ENCODE results near the gene SYNE1. TPM values are rescaled to one million over a fixed set of nuclear protein-coding genes. Genes with fewer than 3 reads are reported as not detected.
A peak's percentile ranks its signal among the peaks of the same experiment; 100 is the strongest.

The SYNE1 gene
- total RNA-seq, 1 experiment from 2014 or later: 3.0 TPM

GRCh38 chr6:152241013-152241766, 396.0 kb downstream of the SYNE1 start:
- H3K79me2 ChIP-seq (ENCODE audit: insufficient read depth, low read length): no peaks in the 10 kb centered on the region
- no peaks in the 10 kb centered on the region; the same call in 1 of the 2 replicates for H3K4me1 ChIP-seq (ENCODE audit: insufficient read depth, low read length)
- H3K4me3 Mint-ChIP-seq: no peak overlapping the region
- no peaks in the 10 kb centered on the region for H3K9me3 ChIP-seq (ENCODE audit: control insufficient read depth, low read depth, low read length)
- peaks cover 2 to 5% of the 10 kb centered on the region in 2 experiments; a peak in 2 of 4 replicates for H3K4me1 Mint-ChIP-seq
- H2BK15ac ChIP-seq (ENCODE audit: low read depth, low read length): no peak overlapping the region
- no CpG with 5 or more reads among the region's 7 CpGs for WGBS (ENCODE audit: extremely low coverage, insufficient read length, low lambda C conversion rate)
- no peaks in the 10 kb centered on the region; the same call in 1 of the 2 replicates for H3K27me3 Mint-ChIP-seq (ENCODE audit: low read depth)
- no peak overlapping the region for H2BK120ac ChIP-seq (ENCODE audit: low read depth, low read length, poor library complexity, severe bottlenecking)
- no peak overlapping the region for H4K5ac ChIP-seq (ENCODE audit: insufficient read length, low read depth, low read length)
- H3K18ac ChIP-seq (ENCODE audit: insufficient read length, low read depth, low read length): no peak overlapping the region
- H3K4me2 ChIP-seq (ENCODE audit: insufficient read depth, insufficient read length, low read length): no peak overlapping the region
- no peaks in the 10 kb centered on the region for H3K9me3 Mint-ChIP-seq
- H3T11ph ChIP-seq (ENCODE audit: low read length): no peak overlapping the region
- no peak overlapping the region for H3K14ac ChIP-seq (ENCODE audit: insufficient read depth, low read length)
- H2BK20ac ChIP-seq (ENCODE audit: low read depth, low read length, poor library complexity, severe bottlenecking): no peak overlapping the region
- no peak overlapping the region for H3K9ac ChIP-seq (ENCODE audit: extremely low read depth, insufficient read length, low read length)
- no peak overlapping the region for H3K56ac ChIP-seq (ENCODE audit: insufficient read length, low read depth, low read length)
- peak overlapping the region in 1 of 3 experiments; percentile 4; a peak in 2 of 7 replicates for H3K27ac Mint-ChIP-seq
- H3K36me3 Mint-ChIP-seq (ENCODE audit: insufficient read depth in 1 of 3, low read depth in 3 of 3): no peaks in the 10 kb centered on the region; a peak in 1 of 7 replicates
- H3K27ac ChIP-seq (ENCODE audit: insufficient read length, low read depth, low read length): no peak overlapping the region
- H2BK12ac ChIP-seq (ENCODE audit: insufficient read length, low read depth, low read length): no peak overlapping the region
- TF ChIP-seq CTCF (conservative IDR thresholded peaks at IDR 0.05): no peak
- no peak overlapping the region for H2AFZ ChIP-seq (ENCODE audit: low read length)
- H2AK5ac ChIP-seq (ENCODE audit: insufficient read length, low read length): no peak overlapping the region
- no peak overlapping the region for H3K4ac ChIP-seq (ENCODE audit: low read depth, low read length)
- H4K91ac ChIP-seq (ENCODE audit: insufficient read length, low read depth, low read length): no peak overlapping the region
- DNase-seq: no peak
- H3K79me1 ChIP-seq (ENCODE audit: insufficient read depth, low read depth, low read length, poor library complexity, severe bottlenecking): no peaks in the 10 kb centered on the region
- no peaks in the 10 kb centered on the region for H4K20me1 ChIP-seq (ENCODE audit: control insufficient read depth, insufficient read depth, insufficient read length)
- no peaks in the 10 kb centered on the region for H3K27me3 ChIP-seq (ENCODE audit: insufficient read depth, low read length)
- H2BK5ac ChIP-seq (ENCODE audit: insufficient read length, low read length): no peak overlapping the region
- no peak overlapping the region for H3K23ac ChIP-seq (ENCODE audit: insufficient read length, low read depth, low read length)
- H3K23me2 ChIP-seq (ENCODE audit: insufficient read length, low read depth, low read length, poor library complexity, severe bottlenecking): no peaks in the 10 kb centered on the region
- H4K8ac ChIP-seq (replicated peaks; ENCODE audit: insufficient read length, low read depth, low read length): no peak overlapping the region
